Measurements from ENCODE around the gene LIPA. TPM values are rescaled to one million over a fixed set of nuclear protein-coding genes. Genes with fewer than 3 reads are reported as not detected.
"Not testable (repeated sequence)": the region's sequence is repeated elsewhere in the genome, so short reads cannot be mapped to it uniquely, and the experiment has no call there.

LIPA gene
- total RNA-seq, 1 donor from 2014 or later: 16.5 TPM

GRCh38 chr10:89184638-89185037, 66.9 kb downstream of the LIPA start:
- H3K4me3 ChIP-seq (ENCODE audit: low read depth, low read length): no peak overlapping the region
- DNase-seq (ENCODE audit: low read depth): no peak
- no peak for TF ChIP-seq CTCF (conservative IDR thresholded peaks at IDR 0.05; ENCODE audit: low read depth, low read length)

- DNase-seq (ENCODE audit: low read depth): no peak
- no peak for TF ChIP-seq CTCF (conservative IDR thresholded peaks at IDR 0.05; ENCODE audit: low read depth, low read length)
- H3K4me3 ChIP-seq (ENCODE audit: low read depth, low read length): no peak overlapping the region
Observed at GRCh38 chr10:89183571-89183970, 68.0 kb downstream of the LIPA start.

- no peak for DNase-seq (ENCODE audit: low read depth)
- no peak overlapping the region for H3K4me3 ChIP-seq (ENCODE audit: low read depth, low read length)
- no peak for TF ChIP-seq CTCF (conservative IDR thresholded peaks at IDR 0.05; ENCODE audit: low read depth, low read length)
Observed at GRCh38 chr10:89182894-89183293, 68.7 kb downstream of the LIPA start.

GRCh38 chr10:89175816-89176215, 75.8 kb downstream of the LIPA start:
- no peak for DNase-seq (ENCODE audit: low read depth)
- no peak for TF ChIP-seq CTCF (conservative IDR thresholded peaks at IDR 0.05; ENCODE audit: low read depth, low read length)
- H3K4me3 ChIP-seq (ENCODE audit: low read depth, low read length): no peak overlapping the region

GRCh38 chr10:89173075-89173474, 78.5 kb downstream of the LIPA start:
- DNase-seq (ENCODE audit: low read depth): no peak
- no peak overlapping the region for H3K4me3 ChIP-seq (ENCODE audit: low read depth, low read length)
- TF ChIP-seq CTCF (conservative IDR thresholded peaks at IDR 0.05; ENCODE audit: low read depth, low read length): no peak

GRCh38 chr10:89171996-89172395, 79.6 kb downstream of the LIPA start:
- DNase-seq (ENCODE audit: low read depth): no peak
- TF ChIP-seq CTCF (conservative IDR thresholded peaks at IDR 0.05; ENCODE audit: low read depth, low read length): no peak

GRCh38 chr10:89171263-89171872, 80.2 kb downstream of the LIPA start:
- TF ChIP-seq CTCF (conservative IDR thresholded peaks at IDR 0.05; ENCODE audit: low read depth, low read length): no peak
- no peak overlapping the region for H3K4me3 ChIP-seq (ENCODE audit: low read depth, low read length)
- no peak for DNase-seq (ENCODE audit: low read depth)

More at GRCh38 chr10:89171996-89172395, 79.6 kb downstream of the LIPA start:
- no peak overlapping the region for H3K4me3 ChIP-seq (ENCODE audit: low read depth, low read length)

GRCh38 chr10:89168354-89168900, 83.1 kb downstream of the LIPA start:
- not testable (repeated sequence) for DNase-seq (ENCODE audit: low read depth); H3K4me3 ChIP-seq (ENCODE audit: low read depth, low read length)
